Measurements from ENCODE around the gene PARD3.
"Not testable (repeated sequence)": the region's sequence is repeated elsewhere in the genome, so short reads cannot be mapped to it uniquely, and the experiment has no call there.

PARD3 gene

GRCh38 chr10:34795334-34795733 lies 19.8 kb downstream of the PARD3 start:
- no peak for DNase-seq

GRCh38 chr10:34794835-34795234 lies 20.3 kb downstream of the PARD3 start:
- DNase-seq = no peak

DNA sequence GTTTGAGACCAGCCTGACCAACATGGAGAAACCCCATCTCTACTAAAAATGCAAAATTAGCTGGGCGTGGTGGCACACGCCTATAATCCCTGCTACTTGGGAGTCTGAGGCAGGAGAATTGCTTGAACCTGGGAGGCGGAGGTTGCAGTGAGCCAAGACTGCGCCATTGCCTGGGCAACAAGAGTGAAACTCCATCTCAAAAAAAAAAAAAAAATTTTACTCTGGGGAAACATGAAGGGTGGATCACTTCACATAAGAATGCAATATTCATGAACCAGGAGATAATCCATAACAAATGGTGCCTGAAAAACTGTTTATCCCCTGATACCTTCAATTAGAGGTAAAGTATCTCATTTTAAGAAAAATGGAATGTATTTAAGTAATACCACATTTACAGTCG lies 21.5 kb downstream of the PARD3 start:
- not testable (repeated sequence) for DNase-seq

DNA sequence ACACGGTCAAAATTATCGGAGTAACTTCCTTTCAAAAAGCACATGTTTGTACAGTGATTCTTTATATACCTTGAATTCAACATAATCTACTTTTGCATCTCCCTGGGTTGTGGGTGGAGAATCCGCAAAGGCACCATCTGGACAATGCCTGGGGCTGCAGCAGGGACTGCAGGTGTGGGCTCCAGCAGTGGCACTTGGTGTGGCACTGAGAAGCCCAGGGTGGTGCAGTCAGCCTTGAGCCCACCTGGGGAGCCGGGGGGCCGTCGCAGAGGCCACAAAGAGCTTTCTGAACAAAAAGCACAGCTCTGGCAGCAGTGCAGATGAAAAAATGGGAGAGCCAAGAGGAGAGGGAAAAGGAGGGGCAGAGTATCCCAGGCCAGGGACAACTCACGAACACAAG lies 22.2 kb downstream of the PARD3 start:
- DNase-seq = no peak

GRCh38 chr10:34791947-34792346 lies 23.1 kb downstream of the PARD3 start:
- no peak for DNase-seq

- no peak for DNase-seq
These were observed 23.9 kb downstream of the PARD3 start for GRCh38 chr10:34791228-34791627.

- DNase-seq = peak; percentile 78
These were observed 25.1 kb downstream of the PARD3 start for GRCh38 chr10:34789966-34790506.

- DNase-seq = peak; percentile 93
These were observed 28.6 kb downstream of the PARD3 start for GRCh38 chr10:34786464-34786863.

DNA sequence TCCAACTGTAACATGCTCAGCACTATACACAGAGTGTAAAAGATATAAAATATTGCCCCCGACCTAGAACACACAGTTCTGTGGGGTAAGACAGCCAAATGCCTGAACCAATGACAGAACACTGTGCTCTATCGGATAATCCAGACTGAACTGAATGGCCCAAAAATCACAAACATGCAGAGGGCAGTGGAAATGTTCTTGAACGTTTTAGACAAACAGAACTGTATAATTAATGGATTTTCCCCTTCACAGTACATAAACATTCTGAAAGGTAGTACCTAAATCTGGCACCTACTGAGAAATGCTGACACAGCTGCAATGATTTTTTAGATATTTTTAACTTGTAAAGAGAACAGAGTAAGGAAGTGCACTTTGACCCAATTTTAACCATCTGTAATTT lies 33.4 kb downstream of the PARD3 start:
- no peak for DNase-seq

GRCh38 chr10:34780818-34781380 lies 34.2 kb downstream of the PARD3 start:
- peak; percentile 88 for DNase-seq

DNA sequence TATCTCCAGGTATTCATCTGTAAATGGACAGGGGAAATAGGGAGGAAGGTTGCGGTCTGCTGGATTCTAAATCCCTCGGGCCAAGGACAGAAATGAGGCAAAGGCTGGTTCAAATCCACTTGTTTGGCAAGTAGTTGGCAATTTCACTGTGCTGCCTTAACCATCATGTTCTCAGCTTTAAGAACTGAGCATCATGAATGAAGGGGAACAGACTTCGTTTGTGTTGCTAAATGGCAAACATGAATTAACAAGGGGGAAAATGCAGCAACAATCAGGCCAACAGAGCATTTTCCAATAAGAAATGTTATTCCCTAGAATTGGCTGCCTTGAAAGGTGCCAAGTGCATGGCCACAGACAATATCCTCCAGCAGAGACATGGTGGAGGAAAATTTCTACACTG lies 36.9 kb downstream of the PARD3 start:
- DNase-seq = no peak

DNA sequence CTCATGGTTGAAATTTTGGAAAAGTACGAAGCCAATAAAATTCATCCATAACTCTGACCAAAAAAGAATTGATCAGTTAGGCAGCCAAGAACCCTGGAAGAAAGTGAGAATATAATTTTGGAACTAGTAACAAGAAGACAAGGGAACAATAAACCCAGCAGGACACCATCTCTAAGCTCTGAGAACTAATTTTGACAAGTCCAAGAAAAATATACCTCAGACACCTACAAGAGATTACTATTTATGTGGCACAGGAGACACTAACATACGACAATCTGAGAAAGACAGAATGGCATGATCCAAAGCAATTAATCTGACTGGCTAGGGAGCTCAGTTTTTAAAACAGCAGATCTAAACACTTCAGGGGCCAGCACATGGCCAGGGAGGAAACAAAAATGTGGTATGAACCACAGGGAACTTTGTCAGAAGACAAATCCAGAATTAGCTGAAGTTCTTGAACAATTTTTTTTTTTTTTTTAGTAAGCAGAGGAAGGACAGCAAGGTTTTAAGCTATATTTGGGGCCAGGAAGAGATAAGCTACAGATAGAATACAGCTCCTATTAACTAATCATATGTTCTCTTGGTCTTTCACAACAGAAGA lies 38.9 kb downstream of the PARD3 start:
- no peak for DNase-seq

DNA sequence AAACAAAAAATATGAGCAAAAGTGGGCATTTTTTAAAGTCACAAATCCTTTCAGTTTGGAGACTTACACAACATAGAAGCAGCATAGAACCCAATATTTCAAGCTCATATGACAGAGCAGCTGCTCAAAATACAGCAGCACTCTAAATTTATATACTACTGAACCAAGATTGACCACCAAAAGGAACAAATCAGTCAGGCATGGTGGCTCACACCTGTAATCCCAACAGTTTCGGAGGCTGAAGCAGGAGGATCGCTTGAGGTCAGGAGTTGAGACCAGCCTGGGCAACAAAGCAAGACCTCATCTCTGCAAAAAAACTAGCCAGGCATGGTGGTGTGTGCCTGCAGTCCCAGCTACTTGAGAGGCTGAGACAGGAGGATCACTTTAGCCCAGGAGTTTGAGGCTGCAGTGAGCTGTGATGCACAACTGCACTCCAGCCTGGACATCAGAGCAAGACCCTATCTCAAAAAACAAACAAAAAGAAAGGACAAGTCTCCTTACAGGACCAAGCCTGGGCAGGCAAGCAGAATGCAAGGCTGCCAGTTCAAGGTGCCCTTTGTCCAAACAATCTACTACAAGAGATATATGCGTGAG lies 40.0 kb downstream of the PARD3 start:
- DNase-seq = no peak

DNA sequence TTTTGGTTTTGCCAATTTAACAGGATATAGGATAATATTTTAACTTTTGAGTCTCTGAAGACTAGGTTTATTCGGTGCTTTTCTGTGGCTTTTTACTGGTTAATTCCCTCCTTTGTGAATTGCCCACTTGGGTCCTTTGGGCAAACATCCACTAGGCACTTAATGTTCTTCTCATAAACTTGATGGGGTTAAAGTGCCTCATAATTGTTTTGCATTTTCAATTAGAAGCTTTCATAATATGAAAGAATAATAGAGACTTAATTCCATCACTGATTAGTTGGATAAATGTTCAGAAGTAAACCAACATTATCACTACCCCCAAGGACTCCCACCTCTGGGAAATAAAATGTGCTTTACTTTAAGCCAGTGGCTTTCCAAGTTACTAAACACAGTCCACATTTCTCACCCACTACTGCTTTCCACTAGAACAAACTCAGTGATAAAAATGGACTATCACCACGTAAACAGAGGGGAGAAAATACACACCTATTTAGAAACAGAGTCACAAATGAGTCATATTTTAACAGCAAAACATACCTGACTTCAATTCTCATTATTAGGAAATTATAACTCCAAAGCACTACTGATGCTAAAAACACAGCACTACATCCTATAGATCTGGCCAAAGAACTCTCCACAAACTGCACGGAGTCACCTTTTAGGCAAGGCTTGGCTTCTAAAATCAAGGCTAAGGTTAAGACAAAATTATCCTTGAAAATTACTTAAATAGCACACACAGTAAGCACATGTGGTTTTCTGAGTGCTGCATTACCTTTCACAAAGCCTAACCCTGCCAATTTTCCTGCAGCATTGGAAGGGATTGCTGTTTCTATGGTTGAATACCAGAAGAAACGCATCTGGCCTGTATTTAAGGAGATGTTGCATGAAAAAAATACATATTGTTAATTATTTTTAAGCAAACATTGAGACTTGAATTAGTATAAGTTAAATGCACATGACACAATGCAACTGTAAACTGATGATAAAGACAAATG lies 41.2 kb downstream of the PARD3 start:
- DNase-seq = no peak

DNA sequence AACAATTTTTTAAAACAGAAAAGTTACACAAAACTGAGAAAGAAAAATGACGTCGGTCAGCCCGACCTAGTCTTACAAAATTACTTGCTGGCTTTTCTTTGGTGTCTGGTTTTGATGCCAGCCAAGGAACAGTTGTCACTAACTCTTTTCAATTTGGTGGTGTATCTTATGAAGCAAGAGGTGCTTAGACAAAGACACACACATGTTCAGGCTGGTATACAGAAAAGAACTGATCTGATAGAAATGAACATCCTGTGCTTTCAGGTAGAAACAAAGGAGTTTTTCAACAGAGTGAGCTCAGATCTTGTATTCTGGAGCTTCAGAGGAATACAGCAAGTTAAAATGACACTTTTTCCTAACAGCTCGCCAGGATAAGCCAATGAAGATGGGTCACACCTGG lies 43.6 kb downstream of the PARD3 start:
- DNase-seq = no peak

DNA sequence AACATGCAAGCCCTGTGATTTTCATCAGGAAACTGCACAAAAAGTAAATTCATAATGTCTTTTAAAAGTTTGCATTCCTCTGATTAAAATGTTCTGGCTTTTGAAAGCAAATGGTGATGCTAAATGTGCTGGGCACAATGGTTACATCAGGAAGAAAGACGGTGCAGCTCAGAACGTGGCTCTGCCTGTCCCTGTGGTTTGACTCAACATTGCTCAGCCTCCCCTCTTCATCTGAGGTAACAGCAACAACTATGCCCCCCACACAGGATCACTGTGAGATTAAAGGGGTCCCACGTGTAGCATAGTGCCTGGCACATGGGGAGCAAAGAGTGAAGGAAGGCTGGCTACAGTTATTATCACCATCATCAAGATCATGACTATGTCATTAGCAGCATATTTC lies 44.0 kb downstream of the PARD3 start:
- no peak for DNase-seq

GRCh38 chr10:34769899-34770298 lies 45.2 kb downstream of the PARD3 start:
- no peak for DNase-seq

GRCh38 chr10:34768972-34769330 lies 46.1 kb downstream of the PARD3 start:
- DNase-seq = no peak

DNA sequence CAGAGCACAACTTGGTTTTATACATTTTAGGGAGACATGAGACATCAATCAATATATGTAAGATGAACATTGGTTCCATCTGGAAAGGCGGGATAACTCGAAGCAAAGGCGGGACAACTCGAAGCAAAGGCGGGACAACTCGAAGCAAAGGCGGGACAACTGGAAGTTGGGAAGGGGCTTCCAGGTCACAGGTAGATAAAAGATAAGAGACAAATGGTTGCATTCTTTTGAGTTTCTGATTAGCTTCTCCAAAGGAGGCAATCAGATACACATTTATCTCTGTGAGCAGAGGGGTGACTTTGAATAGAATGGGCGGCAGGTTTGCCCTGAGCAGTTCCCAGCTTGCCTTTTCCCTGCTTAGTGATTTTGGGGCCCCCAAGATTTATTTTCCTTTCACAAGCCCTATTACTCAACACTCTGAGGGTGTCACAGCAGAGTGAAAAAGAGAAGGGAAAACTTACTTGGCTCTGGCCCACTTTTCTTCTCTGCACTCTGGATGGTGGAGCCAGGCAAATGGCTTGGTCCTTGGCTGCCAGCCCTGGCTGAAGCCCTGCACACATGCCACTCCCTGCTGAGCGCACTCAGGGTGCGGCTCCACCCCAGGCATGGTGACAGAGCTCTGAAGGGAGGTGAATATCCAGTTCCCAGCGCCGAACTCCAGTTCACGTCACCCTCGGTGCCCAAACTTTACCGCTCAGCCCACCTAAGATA lies 46.7 kb downstream of the PARD3 start:
- no peak for DNase-seq

DNA sequence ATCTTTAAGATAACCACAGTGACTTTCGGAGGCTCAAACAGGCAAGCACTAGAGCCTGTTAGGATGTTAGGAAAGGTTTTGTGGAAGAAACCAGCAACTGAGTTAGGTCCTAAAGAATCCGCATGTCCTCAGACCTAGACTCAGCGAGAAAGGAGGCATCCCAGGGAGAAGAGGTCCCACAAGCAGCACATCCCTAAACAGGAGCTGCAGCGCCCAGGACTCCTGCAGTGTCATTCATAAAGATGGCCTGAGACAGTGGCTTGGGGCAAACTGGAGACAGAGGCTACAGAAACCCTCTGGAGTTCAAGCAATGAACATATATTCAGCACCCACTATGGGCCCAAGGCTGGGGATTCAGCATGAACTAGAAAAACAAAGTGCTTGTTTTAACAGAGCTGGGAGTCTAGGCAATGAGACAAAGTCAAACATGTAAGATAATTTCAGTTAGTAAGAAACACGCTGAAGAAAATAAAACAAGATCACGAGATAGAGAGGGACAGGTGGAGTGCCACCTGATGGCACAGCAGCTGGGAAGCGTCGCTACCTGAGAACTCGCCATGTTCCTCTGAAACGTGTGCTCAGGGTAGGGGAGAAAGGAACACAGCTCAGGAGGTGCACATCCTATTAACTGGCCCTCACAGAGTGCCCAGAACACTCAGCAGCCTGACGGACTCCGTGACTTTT lies 48.1 kb downstream of the PARD3 start:
- no peak for DNase-seq

DNA sequence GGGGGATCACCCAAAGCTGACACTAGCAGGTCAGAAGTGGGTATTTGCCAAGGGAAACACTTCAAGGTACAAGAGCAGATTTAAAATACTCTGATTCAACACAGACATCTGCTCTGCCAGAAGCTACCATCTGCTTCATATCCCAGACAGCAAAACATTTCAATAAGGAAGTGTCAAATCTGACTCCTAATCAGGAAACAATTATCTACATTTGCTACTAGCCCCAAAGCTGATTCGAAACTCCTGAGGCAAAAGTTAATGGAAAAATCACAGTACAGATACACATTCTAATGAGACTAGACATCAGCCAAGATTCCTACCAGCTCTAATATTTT lies 48.9 kb downstream of the PARD3 start:
- DNase-seq = peak; percentile 71

- DNase-seq = no peak
These were observed 50.6 kb downstream of the PARD3 start for GRCh38 chr10:34764472-34764946.
